HG02798 (cell line): ENCODE results near the gene SCYGR3.

Experiments used
- ATAC-seq: cut with Tn5 transposase; IDR thresholded peaks from one replicate; pipeline ENCODE4 v1.9.1; 2021; ENCODE audit warnings: mild to moderate bottlenecking; ENCODE audit not compliant: unreplicated experiment, poor library complexity

SCYGR3 gene

GRCh38 chr2:227568852-227569169 is 45.8 kb downstream of the SCYGR3 start:
- no peak for ATAC-seq

DNA sequence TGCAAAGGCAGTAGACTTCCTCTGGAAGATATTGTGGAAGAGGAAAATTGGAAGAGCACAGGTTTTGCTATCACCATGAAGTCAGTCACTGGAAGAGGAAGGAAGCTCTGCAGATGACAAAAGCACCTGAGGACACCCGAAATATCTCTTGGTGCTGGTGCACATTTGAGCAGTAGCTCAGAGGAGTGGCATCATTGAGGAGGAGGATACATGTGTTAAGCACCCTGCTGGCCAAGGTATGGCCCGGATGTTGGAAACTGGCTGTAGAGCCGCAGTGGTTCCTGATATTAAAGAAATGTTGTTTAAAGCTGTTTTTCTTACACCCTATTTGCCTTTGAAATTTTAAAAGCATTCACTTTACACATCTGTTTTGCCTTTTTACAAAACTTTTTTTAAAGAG is 48.6 kb downstream of the SCYGR3 start:
- ATAC-seq, result no peak

DNA sequence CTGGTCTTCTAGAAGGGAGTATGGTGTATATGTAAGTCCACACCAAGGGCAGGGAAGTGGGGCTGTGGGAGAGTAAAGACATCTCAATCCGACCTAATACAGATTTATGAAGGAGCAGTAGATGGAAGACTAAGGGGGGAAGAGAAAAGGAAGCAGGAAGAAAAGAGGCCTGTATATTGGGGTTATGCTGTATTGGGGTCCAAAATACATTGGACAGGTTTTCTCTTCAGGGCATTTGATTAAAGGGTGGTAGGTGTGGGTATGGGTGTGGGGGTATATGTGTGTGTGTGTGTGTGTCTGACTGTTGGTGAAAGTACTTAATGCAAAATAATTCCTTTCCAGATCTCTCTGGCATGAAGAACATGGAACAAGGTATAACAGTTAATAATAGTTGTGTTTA is 49.6 kb downstream of the SCYGR3 start:
- ATAC-seq, result no peak
